ENCODE data around the gene LY6G6F.

Gene LY6G6F

GRCh38 chr6:31689249-31690110 lies 17.2 kb upstream of the LY6G6F start:
- no peaks in the 10 kb centered on the region for H3K27me3 ChIP-seq (ENCODE audit: insufficient read depth, insufficient read length)
- H3K9me3 ChIP-seq (ENCODE audit: insufficient read depth, low read length) = no peaks in the 10 kb centered on the region
- TF ChIP-seq SUZ12 (IDR thresholded peaks at IDR 0.05; ENCODE audit: extremely low read depth, insufficient read depth, insufficient read length) = no peak
- no peak for TF ChIP-seq YY1 (IDR thresholded peaks at IDR 0.05; ENCODE audit: insufficient read depth, insufficient read length)
- TF ChIP-seq ZNF274 (IDR thresholded peaks at IDR 0.05; ENCODE audit: low read depth, low read length) = no peak
- DNase-seq (ENCODE audit: low read depth, low spot score) = no peak
- no peak overlapping the region for H3K4me3 ChIP-seq (ENCODE audit: insufficient read length, low read depth)
- H3K36me3 ChIP-seq (ENCODE audit: insufficient read depth, insufficient read length, low read length) = peaks cover 75% of the 10 kb centered on the region
- H3K4me1 ChIP-seq (ENCODE audit: insufficient read depth, insufficient read length) = peaks cover 14% of the 10 kb centered on the region
- H3K9ac ChIP-seq (ENCODE audit: insufficient read length, low read depth) = no peak overlapping the region

GRCh38 chr6:31690231-31691077 lies 16.2 kb upstream of the LY6G6F start:
- TF ChIP-seq SUZ12 (IDR thresholded peaks at IDR 0.05; ENCODE audit: extremely low read depth, insufficient read depth, insufficient read length) (no peak), YY1 (IDR thresholded peaks at IDR 0.05; ENCODE audit: insufficient read depth, insufficient read length) (no peak), ZNF274 (IDR thresholded peaks at IDR 0.05; ENCODE audit: low read depth, low read length) (no peak)
- no peaks in the 10 kb centered on the region for H3K27me3 ChIP-seq (ENCODE audit: insufficient read depth, insufficient read length)
- H3K4me1 ChIP-seq (ENCODE audit: insufficient read depth, insufficient read length) = peaks cover 14% of the 10 kb centered on the region
- H3K9ac ChIP-seq (ENCODE audit: insufficient read length, low read depth) = no peak overlapping the region
- no peak for DNase-seq (ENCODE audit: low read depth, low spot score)
- no peaks in the 10 kb centered on the region for H3K9me3 ChIP-seq (ENCODE audit: insufficient read depth, low read length)
- H3K36me3 ChIP-seq (ENCODE audit: insufficient read depth, insufficient read length, low read length) = peaks cover 78% of the 10 kb centered on the region
- H3K4me3 ChIP-seq (ENCODE audit: insufficient read length, low read depth) = no peak overlapping the region

- H3K9ac ChIP-seq (ENCODE audit: insufficient read length, low read depth) = no peak overlapping the region
- H3K36me3 ChIP-seq (ENCODE audit: insufficient read depth, insufficient read length, low read length) = peaks cover 75% of the 10 kb centered on the region
- TF ChIP-seq YY1 (IDR thresholded peaks at IDR 0.05; ENCODE audit: insufficient read depth, insufficient read length) = no peak
- no peak for TF ChIP-seq ZNF274 (IDR thresholded peaks at IDR 0.05; ENCODE audit: low read depth, low read length)
- no peak for TF ChIP-seq SUZ12 (IDR thresholded peaks at IDR 0.05; ENCODE audit: extremely low read depth, insufficient read depth, insufficient read length)
- no peak for DNase-seq (ENCODE audit: low read depth, low spot score)
- H3K27me3 ChIP-seq (ENCODE audit: insufficient read depth, insufficient read length) = no peaks in the 10 kb centered on the region
- no peaks in the 10 kb centered on the region for H3K9me3 ChIP-seq (ENCODE audit: insufficient read depth, low read length)
- no peak overlapping the region for H3K4me3 ChIP-seq (ENCODE audit: insufficient read length, low read depth)
- H3K4me1 ChIP-seq (ENCODE audit: insufficient read depth, insufficient read length) = peaks cover 14% of the 10 kb centered on the region
Measured at GRCh38 chr6:31691078-31691463, 15.6 kb upstream of the LY6G6F start.

GRCh38 chr6:31691564-31692108 lies 15.0 kb upstream of the LY6G6F start:
- Histone ChIP-seq H3K36me3 (ENCODE audit: insufficient read depth, insufficient read length, low read length) (peaks cover 74% of the 10 kb centered on the region), H3K9me3 (ENCODE audit: insufficient read depth, low read length) (no peaks in the 10 kb centered on the region), H3K9ac (ENCODE audit: insufficient read length, low read depth) (no peak overlapping the region), H3K27me3 (ENCODE audit: insufficient read depth, insufficient read length) (no peaks in the 10 kb centered on the region), H3K4me1 (ENCODE audit: insufficient read depth, insufficient read length) (peaks cover 14% of the 10 kb centered on the region), H3K4me3 (ENCODE audit: insufficient read length, low read depth) (no peak overlapping the region)
- no peak for DNase-seq (ENCODE audit: low read depth, low spot score)
- TF ChIP-seq SUZ12 (IDR thresholded peaks at IDR 0.05; ENCODE audit: extremely low read depth, insufficient read depth, insufficient read length) (no peak), YY1 (IDR thresholded peaks at IDR 0.05; ENCODE audit: insufficient read depth, insufficient read length) (no peak), ZNF274 (IDR thresholded peaks at IDR 0.05; ENCODE audit: low read depth, low read length) (no peak)

- DNase-seq (ENCODE audit: low read depth, low spot score) = no peak
- no peaks in the 10 kb centered on the region for H3K9me3 ChIP-seq (ENCODE audit: insufficient read depth, low read length)
- H3K36me3 ChIP-seq (ENCODE audit: insufficient read depth, insufficient read length, low read length) = peaks cover 72% of the 10 kb centered on the region
- peaks cover 14% of the 10 kb centered on the region for H3K4me1 ChIP-seq (ENCODE audit: insufficient read depth, insufficient read length)
- H3K27me3 ChIP-seq (ENCODE audit: insufficient read depth, insufficient read length) = no peaks in the 10 kb centered on the region
- H3K9ac ChIP-seq (ENCODE audit: insufficient read length, low read depth) = no peak overlapping the region
- no peak overlapping the region for H3K4me3 ChIP-seq (ENCODE audit: insufficient read length, low read depth)
- TF ChIP-seq YY1 (IDR thresholded peaks at IDR 0.05; ENCODE audit: insufficient read depth, insufficient read length) (no peak), SUZ12 (IDR thresholded peaks at IDR 0.05; ENCODE audit: extremely low read depth, insufficient read depth, insufficient read length) (no peak), ZNF274 (IDR thresholded peaks at IDR 0.05; ENCODE audit: low read depth, low read length) (no peak)
Measured at GRCh38 chr6:31692353-31692752, 14.3 kb upstream of the LY6G6F start.

- no peak for DNase-seq (ENCODE audit: low read depth, low spot score)
- H3K4me3 ChIP-seq (ENCODE audit: insufficient read length, low read depth) = no peak overlapping the region
- peaks cover 71% of the 10 kb centered on the region for H3K36me3 ChIP-seq (ENCODE audit: insufficient read depth, insufficient read length, low read length)
- H3K9ac ChIP-seq (ENCODE audit: insufficient read length, low read depth) = no peak overlapping the region
- H3K27me3 ChIP-seq (ENCODE audit: insufficient read depth, insufficient read length) = no peaks in the 10 kb centered on the region
- H3K9me3 ChIP-seq (ENCODE audit: insufficient read depth, low read length) = no peaks in the 10 kb centered on the region
- no peak for TF ChIP-seq SUZ12 (IDR thresholded peaks at IDR 0.05; ENCODE audit: extremely low read depth, insufficient read depth, insufficient read length)
- no peak for TF ChIP-seq ZNF274 (IDR thresholded peaks at IDR 0.05; ENCODE audit: low read depth, low read length)
- no peak for TF ChIP-seq YY1 (IDR thresholded peaks at IDR 0.05; ENCODE audit: insufficient read depth, insufficient read length)
- peaks cover 11% of the 10 kb centered on the region for H3K4me1 ChIP-seq (ENCODE audit: insufficient read depth, insufficient read length)
Measured at GRCh38 chr6:31692886-31693285, 13.8 kb upstream of the LY6G6F start.
